NCI-H2081 treated with DMSO at 0.1 percent for 48 hours (cell line): ENCODE data around the gene SLC22A15.
"Not testable (repeated sequence)": the region's sequence is repeated elsewhere in the genome, so short reads cannot be mapped to it uniquely, and the experiment has no call there.

Source experiments
- DNase-seq: peaks from one replicate; lab custom pipeline; 2025; lab: John Stamatoyannopoulos, UW

The SLC22A15 gene

DNA sequence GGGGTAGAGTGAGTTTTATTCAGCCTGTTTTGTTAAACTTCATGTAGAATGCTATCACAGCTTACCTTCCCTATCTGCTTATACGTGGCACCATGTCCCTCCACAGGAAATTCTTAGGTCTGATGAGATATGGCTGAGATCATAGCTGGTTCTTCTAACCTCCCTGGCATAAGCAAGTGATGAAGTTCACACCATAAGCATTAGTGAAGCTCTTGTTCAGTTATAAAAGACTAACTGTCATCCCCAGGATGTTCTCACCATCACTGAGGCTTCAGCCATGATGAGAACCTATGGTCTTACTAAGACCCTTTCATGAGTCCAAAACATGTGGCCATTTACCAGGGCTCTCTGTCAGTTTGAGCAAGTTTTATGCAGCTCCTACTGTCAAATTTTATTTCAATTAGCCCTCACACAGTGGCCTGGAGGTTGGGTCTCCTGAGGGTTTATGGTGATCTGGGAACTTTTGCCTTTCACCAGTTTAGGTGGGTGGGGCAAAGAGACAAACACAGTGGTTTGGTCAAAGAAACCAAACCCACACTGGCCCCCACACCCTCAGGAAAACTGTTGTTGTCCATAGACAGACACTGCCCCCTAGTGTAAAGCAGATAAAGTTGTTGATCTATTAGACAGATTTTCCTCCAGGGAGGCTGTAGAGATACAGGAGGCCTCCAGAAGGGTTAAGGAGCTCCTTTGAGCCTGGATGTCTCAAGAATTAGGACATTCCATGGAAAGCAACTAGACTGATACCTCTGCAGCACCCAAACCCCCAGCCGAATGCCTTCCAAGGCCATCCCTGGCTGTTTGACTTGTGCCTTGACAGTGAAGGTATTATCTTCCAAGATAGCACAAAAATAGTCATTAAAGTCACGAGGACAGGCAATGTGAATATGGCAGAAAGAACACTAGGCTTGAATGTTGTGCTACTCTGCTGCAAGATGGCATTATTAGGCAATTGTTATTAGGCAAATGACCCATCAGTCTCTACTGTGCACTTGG lies 5.0 kb downstream of the SLC22A15 start:
- DNase-seq, result no peak

DNA sequence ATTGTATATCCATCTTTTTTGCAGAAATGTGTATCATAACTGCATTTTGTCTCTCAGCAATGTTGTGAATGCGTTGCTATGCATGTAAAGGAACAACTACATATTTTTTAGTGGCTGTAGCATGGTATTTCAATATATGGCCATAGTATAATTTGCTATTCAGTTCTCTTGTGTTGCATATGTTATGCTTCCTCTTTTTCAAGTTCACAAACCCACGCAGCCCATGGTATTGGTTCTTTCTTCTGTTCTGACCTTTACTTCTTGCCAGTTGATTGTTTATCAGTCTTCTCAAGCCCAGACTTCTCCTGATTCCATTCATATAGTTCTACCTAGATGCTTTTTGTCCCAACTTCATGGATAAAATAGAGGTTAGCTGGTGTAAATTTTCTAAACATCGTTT lies 6.1 kb downstream of the SLC22A15 start:
- no peak for DNase-seq

GRCh38 chr1:115983584-115983983 lies 7.3 kb downstream of the SLC22A15 start:
- no peak for DNase-seq

- DNase-seq, result no peak
Measured at GRCh38 chr1:115987623-115988022, 11.3 kb downstream of the SLC22A15 start.

GRCh38 chr1:115988953-115989352 lies 12.6 kb downstream of the SLC22A15 start:
- DNase-seq, result no peak

DNA sequence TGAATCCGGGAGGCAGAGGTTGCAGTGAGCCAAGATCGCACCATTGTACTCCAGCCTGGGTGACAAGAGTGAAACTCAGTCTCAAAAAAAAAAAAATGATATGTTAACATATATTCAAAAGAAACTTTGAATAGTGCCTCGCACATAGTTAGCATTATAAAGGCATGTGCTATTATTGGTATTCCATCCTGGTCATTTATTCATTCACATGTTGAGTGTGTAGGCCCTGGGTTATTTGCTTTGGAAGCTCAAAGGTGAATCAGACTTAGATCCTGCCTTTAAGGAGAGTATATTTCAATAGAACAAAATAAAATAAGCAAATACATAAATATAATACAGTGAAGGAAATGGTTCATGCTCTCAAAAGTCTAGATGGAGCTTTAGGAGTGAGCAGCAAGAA lies 13.4 kb downstream of the SLC22A15 start:
- DNase-seq, result no peak

- no peak for DNase-seq
Measured at GRCh38 chr1:115991909-115992308, 15.6 kb downstream of the SLC22A15 start.

GRCh38 chr1:115997921-115998320 lies 21.6 kb downstream of the SLC22A15 start:
- not testable (repeated sequence) for DNase-seq

- no peak for DNase-seq
Measured at GRCh38 chr1:116001739-116002487, 25.6 kb downstream of the SLC22A15 start.

GRCh38 chr1:116002781-116003420 lies 26.6 kb downstream of the SLC22A15 start:
- DNase-seq, result no peak

GRCh38 chr1:116003823-116004222 lies 27.5 kb downstream of the SLC22A15 start:
- no peak for DNase-seq

GRCh38 chr1:116006486-116006964 lies 30.2 kb downstream of the SLC22A15 start:
- no peak for DNase-seq

DNA sequence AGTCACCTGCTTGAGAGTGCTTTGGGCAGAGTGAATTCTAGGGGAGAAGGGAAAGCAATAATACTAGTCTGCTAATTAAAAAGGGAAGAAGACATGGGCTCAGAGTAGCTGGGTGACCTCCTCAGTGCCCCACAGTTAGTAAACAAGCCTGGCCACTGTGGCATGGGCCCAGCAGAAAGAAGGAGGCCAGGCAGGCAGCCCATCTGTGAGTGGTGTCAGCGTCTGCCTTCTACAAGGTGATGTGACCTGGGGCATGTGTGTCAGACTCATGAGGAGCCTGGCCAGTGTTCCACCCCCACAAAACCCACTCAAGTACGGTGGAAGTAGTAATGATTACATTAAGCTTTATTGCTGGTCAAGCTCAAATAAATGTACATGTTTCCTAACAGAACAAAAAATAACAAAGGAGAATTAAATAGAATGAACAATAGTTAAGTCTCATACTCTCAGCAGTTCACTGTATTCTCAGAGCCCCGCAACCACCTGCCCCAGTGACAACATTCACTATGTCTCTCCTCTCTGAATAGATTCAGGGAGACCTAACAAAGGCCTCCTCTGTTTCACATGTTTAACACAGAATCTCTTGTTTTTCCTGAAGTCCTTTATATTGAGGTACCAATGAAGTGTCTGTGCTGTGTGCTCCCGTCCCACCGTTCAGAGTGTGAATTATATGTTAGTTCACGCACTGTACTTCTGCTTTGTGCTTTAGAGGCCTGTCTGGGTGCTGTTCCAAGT lies 32.5 kb downstream of the SLC22A15 start:
- DNase-seq, result no peak

DNA sequence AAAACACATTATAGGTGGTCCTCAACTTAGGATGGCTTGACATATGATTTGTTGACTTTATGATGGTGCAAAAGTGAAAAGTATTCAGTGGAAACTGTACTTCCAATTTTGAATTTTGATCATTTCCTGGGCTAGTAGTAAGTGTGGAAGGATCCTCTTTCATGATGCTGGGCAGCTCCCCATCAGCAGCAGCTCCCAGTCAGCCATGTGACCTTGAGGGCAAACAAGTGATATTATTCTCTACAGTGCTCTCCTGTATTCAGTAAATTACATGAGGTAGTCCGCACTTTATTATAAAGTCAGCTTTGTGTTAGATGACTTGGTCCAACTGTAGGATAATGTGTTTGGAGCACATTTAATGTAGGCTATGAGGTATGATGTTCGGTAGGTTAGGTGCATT lies 36.4 kb downstream of the SLC22A15 start:
- no peak for DNase-seq

- no peak for DNase-seq
Measured at GRCh38 chr1:116015679-116016078, 39.4 kb downstream of the SLC22A15 start.

DNA sequence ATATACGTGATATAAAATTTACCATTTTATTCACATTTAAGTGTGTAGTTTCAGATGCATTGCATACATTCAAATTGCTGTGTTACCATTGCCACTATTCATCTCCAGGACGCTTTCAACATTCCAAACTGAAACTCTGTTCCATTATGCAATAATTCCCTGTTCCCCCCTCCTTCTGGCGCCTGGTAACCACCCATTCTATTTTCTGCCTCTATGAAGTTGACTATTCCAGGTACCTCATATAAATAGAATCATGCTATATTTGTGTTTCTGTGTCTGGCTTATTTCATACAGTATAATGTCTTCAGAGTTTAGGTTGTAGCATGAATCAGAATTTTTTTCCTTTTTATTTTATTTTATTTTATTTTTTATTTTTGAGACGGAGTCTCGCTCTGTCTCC lies 41.7 kb downstream of the SLC22A15 start:
- no peak for DNase-seq

GRCh38 chr1:116019653-116020253 lies 43.4 kb downstream of the SLC22A15 start:
- no peak for DNase-seq

- DNase-seq, result no peak
Measured at GRCh38 chr1:116020668-116021272, 44.5 kb downstream of the SLC22A15 start.

GRCh38 chr1:116024626-116025025 lies 48.3 kb downstream of the SLC22A15 start:
- no peak for DNase-seq

GRCh38 chr1:116026631-116027030 lies 50.3 kb downstream of the SLC22A15 start:
- no peak for DNase-seq
